CD4-positive, alpha-beta T cell treated with Interleukin-15 for 4 hours (primary cell): Measurements from ENCODE around the gene B9D2.

Source experiments
- DNase-seq: peaks from one replicate; pipeline ENCODE4 v3.0.0-alpha.2; 2020; ENCODE audit warnings: low spot score

Gene B9D2

DNA sequence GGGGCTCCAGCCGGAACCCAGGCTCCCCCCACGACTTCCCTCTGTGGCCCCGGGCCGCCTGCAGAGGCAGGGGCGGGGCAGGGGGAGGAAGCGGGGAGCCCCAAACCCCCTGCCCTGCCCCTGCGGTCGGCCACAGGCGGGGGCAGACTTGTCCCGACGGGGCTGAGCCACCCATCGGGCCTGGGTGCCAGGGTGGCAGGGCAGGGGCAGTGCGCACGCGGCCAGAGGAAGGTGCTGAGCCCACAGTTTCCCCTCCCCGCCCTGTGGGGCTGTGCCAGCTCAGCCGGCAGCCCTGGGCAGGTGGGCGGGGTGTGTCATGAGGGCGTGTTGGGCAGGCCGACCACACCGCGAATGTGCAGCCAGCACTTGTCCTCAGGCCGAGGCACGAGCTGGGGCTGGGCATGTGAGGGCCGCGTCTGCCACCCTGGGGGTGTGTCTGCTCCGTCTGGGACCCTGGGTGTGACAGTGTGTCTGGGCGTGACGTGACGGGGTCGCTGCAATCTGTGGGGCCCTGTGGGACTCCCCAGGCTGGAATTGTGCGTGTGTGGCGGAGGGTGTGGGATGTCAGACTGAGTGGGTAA, 36.3 kb downstream of the B9D2 start:
- peak; percentile 87 for DNase-seq

DNA sequence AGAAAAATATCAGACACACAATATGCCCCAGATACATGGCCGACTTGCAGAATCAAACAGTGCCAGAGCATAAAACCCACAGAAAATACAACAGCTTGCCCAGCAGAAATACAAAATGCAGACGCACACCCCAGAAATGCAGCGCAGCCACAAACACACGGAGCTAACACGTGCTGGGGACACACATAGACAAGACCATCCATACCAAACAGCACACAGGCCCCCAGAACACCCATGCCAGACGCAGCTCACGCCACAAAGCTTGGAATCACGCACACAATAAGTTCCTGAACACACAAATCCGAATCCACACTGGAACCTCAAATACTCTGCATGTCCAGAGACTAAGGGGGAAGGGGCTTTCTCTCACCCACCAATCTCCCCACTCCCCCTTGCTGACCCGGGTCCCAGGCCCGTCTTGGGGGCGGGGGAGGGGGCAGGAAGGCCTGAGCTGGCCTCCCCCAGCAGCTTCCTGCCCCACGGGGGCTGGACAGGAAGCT, 36.8 kb downstream of the B9D2 start:
- DNase-seq, result no peak

DNA sequence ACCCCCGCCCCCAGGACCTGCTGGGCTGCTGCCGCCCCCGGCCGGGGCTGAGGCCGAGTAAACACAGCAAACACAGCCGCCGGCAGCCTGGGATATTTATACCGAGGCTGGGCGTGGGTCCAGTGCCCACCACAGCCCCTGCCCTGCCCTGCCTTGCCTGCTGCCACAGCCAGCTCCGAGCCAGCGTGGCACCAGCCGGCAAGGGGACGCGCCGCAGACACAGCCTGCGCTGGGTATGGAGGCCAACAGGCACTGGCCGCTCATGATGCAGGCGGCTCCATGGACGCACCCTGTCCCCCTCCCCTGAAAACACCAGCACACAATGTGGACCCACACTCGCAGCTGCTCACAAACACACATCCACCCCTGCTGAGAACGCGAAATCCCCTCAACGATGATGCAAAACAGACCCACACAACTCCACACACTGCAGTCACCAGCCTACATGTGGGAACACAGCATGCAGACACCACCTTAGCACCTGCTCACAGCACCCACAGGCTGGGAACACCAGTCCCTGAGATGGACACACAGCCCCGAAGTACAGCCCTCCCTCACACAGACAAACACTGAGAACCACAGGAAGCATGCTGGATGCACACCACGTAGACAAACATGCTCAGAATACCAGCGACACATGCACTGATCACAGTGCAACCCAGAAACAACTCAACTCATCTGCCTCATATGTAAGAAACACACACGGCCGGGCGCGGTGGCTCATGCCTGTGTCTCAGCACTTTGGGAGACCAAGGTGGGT, 37.8 kb downstream of the B9D2 start:
- no peak for DNase-seq

DNA sequence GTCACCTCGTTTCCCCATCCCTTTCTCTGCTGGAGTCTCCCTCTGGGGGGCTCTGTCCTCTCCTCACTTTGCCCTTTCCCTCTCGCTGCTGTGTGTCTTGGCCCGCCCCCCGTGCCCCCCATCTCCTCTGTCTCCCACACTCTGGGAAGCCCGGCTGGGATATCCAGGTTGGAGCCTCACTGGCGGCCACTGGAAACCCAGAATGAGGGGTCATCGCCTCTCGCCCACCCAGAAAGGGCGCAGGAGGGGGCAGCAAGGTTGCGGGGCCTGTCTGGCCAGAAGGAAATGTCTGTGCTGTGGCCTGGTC, 38.4 kb downstream of the B9D2 start:
- DNase-seq, result no peak

DNA sequence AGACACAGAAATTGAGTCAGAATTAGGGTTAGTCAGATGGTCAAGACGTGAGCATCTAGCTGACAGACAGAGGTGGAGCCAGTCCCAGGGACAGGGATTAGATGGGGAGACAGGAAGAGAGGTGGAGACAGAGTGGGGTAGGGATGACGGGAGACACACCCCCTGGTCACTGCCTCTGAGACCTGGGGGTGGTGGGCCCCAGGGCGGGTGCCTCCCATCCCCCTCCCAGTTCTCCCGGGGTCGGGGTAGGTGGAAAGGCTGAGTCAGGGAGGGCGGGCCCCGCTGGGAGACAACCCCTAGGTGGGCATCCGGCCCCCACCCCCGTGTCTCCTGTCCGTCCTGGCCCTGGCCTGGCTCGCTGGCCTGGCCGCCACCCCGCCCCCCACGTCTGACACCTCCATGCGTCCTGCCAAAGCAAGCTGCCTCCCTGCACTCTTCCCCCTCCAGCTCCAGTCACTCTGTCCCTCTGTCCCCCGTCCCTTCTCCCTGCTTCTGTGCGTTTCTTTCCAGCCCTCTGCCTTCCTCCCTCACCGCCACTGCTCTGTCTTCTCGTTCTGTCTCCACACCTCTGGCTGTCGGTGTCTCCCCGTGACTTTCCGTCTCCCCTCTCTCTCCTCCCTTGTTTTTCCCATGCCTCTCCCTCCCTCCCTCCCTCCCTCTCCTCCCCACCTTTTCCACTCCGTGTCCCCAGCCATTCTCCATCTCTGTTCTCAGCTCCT, 38.9 kb downstream of the B9D2 start:
- no peak for DNase-seq

DNA sequence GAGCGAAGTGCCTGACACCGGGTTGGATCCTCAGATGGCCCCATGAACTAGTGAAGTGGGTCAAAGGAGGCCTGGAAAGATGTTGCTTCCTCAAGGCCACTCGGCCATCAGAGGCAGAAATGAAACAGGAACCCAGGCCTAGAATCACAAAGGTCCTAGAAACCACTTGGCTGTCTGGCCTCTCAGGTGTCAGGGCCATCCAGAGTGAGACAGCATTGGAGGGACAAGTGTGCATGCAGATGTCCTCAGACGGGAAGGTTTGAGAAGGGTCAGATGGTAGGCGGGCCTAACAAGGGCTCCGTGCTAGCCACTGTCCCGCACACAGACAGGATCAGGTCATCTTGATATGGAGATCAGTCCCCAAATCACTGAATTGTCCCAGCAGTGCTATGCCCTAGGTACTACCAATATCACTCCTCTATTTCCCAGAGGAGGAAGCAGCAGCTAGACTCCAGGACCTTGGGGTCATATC, 39.7 kb downstream of the B9D2 start:
- no peak for DNase-seq

DNA sequence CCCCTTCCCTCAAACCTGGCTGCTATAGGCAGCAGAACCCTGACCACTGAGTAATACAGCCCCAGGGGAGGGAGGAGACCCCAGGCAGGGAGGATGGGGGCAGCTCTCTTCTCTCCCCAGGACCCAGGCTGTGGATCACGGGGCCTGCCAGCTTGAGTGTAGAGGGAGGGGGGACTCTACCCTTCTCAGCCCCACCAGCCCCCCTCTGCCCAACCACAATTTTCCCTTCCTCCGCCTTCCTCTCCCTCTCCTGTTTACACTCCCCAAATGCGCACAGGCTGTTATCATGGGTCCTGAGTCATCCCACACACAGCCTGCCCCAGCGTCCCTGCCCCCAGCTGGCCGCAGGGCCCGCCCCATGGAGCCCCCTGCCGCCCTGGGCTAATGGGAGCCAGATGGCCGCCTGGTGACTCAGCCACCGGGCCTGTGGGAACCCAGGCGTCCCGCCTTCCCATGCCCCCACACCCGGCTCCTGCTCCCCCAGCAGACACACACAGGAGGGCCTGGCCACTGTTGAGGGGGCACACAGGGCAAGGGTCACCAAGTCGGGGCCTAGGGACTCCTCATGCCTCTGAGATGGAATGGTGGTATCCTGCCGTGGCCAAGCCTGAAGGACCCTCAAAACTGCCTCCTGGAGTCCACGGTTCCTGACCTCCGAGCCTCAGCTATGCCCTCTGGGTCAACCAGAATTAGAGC, 40.4 kb downstream of the B9D2 start:
- DNase-seq, result no peak

DNA sequence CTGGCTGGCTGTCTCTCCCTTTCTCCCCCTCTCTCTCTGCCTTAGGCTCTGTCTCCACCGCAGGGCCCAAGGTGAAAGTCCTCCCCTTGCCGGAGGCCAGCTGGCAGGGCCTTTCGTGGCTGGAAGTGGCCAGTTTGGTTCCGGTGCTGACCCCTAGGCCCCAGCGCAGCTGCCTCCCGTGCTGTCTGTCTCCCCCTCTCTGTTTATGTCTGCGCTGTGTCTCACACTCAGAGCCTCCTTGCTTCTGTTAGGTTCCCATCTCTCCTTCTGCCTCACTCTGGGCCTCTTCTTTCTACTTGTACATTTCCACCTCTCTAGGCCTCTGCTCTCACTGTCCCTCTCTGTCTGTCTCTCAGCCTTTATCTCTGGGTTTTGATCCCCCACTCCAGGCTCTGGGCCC, 40.9 kb downstream of the B9D2 start:
- DNase-seq, result no peak

DNA sequence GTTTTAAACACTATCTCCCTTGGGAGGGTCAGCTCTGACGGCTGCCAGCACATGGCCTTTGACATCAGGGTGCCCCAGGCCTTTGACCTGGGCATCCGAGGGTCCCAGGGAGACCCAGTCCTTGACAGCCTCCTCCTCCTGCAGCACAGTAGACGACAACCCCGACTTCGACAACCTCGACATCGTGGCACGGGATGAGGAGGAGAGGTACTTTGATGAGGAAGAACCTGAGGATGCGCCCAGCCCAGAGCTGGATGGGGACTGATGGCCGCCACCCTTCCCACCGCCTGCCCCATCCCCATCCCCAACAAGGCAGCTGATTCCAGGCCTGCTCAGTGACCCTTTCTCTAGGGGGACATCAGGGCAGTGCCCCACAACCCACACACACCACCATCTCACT, 41.5 kb downstream of the B9D2 start:
- no peak for DNase-seq

DNA sequence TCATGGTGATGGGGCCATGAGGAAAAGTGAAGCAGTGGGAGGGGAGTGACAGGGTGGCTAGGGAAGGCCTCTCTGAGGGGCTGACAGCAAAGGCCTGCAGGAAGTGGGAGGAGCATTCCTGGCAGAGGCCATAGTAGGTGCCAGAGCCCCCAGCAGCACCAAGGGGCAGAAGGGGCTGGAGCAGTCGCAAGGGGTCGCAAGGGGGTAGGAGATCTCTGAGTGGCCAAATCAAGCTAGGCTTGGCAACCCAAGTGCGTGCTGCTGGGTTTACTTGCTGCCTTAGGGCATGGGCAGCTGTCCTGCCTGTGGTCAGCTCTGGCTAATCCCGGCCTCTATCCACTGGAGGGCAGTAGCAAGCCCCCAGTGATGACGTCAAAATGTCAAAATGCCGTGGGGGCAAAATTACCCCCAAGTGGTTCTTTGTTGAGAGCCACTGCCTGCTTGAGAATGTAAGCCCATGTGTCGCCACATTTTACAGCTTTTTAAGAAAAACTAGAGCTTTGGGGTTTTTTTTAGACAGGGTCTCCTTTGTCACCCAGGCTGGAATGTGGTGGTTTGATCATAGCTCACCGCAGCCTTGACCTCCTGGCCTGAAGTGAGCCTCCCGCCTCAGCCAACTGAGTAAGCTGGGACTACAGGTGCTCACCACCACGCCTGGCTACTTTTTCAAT, 42.2 kb downstream of the B9D2 start:
- no peak for DNase-seq

DNA sequence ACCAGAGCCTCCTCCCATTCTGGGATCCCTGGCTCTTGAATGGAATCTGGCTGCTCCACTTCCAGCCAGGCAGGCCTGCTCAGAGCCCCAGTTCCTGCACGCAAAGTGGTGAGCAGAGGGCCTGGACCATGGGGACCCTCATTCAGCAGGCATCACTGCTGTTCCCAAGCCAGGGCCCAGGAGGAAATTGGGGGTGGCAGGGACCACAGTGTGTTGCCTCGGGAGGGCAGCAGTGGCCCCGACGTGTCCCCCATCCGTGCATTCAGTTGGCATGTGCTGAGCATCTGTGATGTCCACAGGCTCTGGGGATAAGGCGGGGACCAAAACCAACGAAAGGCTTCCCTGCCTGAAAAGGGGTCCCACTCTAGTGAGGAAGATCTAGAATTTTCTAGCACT, 42.7 kb downstream of the B9D2 start:
- no peak for DNase-seq

DNA sequence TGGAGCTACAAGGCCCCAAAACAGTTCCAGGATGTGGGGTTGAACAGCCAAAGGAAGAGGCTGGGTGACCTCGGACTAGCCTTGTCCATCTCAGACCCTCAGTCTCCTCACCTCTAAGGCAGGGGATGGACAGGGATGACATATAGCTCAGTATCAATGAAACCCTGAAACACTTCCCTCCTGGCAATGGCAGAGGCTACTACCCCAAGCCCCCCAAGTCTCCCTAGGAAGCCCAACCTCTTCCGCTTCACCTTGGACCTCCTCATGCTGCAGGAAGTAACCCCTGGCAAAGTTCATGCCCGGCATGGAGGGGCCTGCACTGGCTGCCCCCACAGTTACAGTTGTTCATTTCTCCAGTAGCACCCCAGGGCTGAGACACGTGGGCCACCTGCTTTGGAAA, 43.4 kb downstream of the B9D2 start:
- DNase-seq, result no peak

DNA sequence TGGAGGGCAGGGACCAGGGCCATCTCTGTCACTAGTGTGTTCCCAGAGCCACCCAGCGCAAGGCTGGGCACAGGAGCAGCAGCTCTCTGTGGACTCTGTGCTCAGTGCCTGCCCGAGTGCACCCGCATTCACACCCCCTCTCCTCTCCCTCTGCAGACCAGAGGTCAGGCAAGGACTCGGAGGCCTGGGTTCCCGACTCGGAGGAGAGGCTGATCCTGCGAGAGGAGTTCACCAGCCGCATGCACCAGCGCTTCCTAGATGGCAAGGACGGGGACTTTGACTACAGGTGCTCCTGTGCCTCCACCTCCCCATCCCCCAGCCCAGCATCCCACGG, 43.8 kb downstream of the B9D2 start:
- DNase-seq, result no peak

DNA sequence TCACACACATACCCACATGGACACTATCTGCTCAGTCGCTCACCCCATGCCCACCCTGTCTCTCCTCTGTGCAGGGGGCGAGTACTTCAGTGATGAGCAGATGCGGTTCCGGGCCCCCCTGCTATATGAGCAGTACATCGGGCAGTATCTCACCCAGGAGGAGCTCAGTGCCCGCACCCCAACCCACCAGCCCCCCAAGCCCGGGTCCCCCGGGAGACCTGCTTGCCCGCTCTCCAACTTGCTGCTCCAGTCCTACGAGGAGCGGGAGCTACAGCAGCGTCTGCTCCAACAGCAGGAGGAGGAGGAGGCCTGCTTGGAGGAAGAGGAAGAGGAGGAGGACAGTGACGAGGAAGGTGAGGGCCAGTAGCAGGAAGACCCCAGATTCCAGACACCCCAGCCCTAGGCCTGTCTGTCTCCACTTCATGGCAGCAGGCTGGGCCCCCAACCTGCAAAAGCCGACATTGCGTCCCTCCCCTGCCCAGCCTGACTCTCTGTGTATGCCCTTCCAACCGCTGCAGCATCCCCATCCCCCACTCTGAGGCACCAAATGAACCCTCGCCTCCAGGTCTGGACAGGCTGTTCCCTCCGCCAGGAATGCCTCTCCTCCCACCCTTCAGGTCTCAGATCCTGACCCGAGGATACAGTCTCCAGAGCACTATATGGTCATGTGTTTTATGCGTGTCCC, 44.3 kb downstream of the B9D2 start:
- DNase-seq, result no peak

DNA sequence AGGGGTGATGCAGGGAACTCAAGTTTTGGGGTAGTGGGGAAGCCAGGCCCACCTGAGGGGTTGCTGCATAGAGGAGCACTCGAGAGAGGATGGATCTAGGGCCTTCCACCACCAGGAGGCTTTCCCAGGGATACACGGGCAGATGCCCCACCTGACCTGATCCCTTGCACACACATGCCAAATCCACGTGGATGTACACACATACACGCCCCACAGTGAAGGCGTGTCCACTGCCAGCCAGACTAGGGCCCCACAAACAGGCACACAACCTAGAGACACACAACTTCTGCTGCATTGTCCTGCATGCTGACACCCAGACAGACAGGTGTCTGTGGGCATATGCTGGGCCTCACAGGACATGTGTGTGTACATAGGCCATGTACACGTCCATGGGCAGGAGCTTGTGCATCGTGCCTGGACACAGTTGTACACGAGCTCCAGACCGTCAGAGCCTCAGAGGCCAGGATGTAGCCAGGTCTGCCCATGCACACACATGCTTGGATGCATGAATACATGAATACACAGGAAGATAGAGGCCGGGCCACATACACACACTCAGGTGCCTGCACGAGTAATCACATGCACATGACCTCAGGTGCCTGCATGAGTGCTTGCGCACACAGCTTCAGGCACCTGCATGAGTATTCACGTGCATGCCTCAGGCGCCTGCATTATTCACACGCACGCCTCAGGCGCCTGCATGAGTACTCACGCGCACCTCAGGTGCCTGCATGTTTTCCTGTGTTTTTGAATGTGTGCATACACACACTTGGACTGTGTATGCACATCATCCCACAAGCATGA, 45.1 kb downstream of the B9D2 start:
- no peak for DNase-seq

DNA sequence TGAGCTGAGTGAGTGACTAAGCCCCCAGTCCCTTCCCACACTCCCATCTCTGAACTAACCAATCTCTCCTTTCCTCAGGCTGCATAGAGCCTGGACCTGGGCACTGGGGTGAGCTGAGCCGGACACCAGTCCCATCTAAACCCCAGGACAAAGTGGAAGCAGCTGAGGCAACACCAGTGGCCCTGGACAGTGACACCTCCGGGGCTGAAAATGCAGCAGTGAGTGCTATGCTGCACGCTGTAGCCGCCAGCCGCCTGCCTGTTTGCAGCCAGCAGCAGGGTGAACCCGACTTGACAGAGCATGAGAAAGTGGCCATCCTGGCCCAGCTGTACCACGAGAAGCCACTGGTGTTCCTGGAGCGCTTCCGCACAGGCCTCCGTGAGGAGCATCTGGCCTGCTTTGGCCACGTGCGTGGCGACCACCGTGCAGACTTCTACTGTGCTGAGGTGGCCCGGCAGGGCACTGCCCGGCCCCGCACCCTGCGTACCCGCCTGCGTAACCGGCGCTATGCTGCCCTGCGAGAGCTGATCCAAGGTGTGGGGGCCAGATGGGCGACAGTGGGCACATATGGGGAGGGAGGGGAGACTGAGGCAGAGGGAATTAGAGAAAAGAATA, 47.5 kb downstream of the B9D2 start:
- DNase-seq, result no peak

DNA sequence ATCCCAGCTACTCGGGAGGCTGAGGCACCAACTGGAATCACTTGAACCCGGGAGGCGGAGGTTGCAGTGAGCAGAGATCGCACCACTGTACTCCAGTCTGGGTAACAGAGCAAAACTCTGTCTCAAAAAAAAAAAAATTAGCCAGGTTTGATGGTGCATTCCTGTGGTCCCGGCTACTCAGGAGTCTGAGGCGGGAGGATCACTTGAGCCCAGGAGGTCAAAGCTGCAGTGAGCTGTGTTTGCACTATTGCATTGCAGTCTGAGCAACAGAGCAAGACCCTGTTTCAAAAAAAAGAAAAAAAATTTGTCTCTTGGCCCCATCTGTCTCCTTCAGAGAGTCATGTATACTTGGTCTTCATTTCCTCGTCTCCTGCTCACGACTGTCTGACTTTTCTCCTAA, 52.3 kb downstream of the B9D2 start:
- no peak for DNase-seq

DNA sequence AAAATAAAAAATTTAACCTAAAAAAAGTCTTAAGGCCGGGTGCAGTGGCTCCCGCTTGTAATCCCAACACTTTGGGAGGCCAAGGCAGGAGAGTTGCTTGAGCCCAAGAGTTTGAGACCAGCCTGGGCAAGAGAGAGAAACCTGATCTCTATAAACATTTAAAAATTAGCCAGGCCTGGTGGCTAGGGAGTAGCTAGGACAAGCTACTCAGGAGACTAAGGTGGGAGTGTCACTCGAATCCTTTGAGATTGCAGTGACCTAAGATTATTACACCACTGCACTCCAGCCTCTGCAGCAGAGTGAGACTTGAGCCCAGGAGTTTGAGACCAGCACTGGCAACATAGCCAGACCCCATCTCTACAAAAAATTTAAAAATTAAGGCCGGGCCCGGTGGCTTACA, 52.9 kb downstream of the B9D2 start:
- no peak for DNase-seq

DNA sequence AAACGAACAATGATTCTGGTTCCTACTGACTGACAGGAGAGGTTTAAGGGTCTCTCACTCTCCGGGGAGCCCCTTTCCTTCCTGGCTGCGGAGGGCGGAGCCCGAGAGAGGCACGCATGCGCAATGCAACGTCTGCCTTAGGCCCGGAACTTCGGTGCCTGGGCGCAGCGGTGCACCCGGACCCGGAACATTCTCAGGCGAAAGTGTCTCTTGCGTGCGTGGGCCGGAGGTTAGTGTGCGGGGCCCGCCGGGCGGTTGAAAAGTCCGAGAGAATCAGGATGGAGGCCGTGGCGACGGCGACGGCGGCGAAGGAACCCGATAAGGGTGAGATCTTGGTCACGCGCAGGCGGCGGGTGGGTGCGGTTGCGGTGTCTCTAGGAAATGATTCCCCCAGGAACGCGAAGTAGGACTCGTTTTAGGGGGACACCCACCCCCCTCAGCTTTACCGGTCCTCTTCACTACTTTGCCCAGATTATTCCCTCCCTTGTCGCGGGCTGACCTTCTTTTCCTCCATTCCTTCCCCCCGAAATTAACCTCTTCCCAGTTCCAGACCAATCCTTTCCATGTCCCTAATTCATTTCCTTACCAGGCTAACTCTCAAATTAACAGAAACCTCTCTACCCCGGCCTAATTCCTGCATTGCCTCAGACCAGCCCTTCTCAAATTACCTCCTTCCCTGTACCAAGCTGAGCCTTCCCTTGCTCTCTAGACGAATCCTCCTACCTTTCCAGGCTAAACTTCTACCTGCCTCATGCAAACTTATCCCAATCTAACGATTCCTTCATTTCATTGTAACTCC, 53.7 kb downstream of the B9D2 start, which contains the start of gene CCDC97:
Gene CCDC97 (plus strand): TSS at position 140 of the 799 bp plus-strand sequence. CDS start 139 bp downstream, at position 279.
- DNase-seq, result peak; percentile 91
